Spleen (tissue), 7 donors: ENCODE results near the gene ZNF467.

Experiments
- POLR2A ChIP-seq, 3 donors: fragments of 450-650 bp; IDR thresholded peaks; one replicate each; pipeline ENCODE4 v1.5.1; 2017; ENCODE audit warnings: antibody characterized with exemption in 3 of 3, mild to moderate bottlenecking in 1 of 3
- POLR2AphosphoS5 ChIP-seq, 3 donors: sonication (generic); formaldehyde crosslinking; IDR thresholded peaks; one replicate each; pipeline ENCODE4 v1.5.1; 2017; ENCODE audit warnings: antibody characterized with exemption in 3 of 3
- TF ChIP-seq, protein P1 (sequence below), 11 experiments: fragments of 200-600 bp in 7 of 11; fragments of 450-650 bp in 4 of 11; sonication (generic) in 4 of 11; IDR thresholded peaks in 8 of 11; conservative IDR thresholded peaks in 3 of 11; 1 replicate in 7 of 11; 2 replicates in 4 of 11; pipeline versions ENCODE4 v1.4.0 to v1.8.0; 2016 to 2021; ENCODE audit warnings: antibody characterized with exemption in 11 of 11, inconsistent platforms in 4 of 11, mild to moderate bottlenecking in 1 of 11
- donor health status: DM: no; HTN: no; CAD: no; lungs with moderate emphysema.
- donor health status: DM: no; HTN: no; CAD: no.
- donor health status: DM: no; HTN: no; CAD: no.

DNA sequence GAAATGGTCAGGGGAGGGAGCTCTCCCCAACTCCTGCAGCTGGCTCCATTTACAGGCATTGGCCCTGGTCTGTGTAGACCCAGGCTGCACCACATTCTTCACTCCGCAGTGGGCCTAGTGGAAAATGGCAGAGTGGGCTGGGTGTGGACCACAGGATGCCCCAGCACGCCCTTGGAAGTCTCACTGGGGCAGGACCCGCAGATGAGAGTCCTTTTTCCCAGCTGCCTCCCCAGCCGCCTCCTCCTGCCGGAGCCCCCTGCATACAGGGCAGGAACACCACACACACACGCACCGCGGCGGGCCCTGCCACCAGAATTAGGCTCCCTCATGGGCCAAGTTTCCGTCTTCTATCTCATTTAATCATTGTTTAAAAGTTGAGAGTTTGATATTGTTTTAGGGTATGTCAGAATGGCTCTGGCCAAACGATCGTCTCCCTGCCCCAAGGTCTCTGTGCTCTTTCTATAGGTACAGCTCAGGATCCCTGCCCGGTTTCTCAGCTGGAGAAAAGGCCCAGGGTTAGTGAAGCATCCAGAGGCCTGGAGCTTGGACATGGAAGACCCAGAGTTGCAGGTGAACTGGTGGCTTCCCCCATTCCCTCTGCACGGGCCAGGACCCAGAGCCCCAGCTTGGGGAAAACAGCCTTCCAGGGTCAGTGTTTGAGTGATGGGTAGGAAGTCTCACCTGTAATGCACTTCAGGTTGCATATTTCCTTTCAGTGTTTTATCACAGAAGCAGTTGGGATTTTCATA lies 42.0 kb downstream of the ZNF467 start:
- TF ChIP-seq, protein P1, sequence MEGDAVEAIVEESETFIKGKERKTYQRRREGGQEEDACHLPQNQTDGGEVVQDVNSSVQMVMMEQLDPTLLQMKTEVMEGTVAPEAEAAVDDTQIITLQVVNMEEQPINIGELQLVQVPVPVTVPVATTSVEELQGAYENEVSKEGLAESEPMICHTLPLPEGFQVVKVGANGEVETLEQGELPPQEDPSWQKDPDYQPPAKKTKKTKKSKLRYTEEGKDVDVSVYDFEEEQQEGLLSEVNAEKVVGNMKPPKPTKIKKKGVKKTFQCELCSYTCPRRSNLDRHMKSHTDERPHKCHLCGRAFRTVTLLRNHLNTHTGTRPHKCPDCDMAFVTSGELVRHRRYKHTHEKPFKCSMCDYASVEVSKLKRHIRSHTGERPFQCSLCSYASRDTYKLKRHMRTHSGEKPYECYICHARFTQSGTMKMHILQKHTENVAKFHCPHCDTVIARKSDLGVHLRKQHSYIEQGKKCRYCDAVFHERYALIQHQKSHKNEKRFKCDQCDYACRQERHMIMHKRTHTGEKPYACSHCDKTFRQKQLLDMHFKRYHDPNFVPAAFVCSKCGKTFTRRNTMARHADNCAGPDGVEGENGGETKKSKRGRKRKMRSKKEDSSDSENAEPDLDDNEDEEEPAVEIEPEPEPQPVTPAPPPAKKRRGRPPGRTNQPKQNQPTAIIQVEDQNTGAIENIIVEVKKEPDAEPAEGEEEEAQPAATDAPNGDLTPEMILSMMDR (IDR thresholded peaks at IDR 0.05 in 8 of 11, conservative IDR thresholded peaks at IDR 0.05 in 3 of 11) = no peak
- TF ChIP-seq POLR2A (IDR thresholded peaks at IDR 0.05) = no peak
- no peak for TF ChIP-seq POLR2AphosphoS5 (IDR thresholded peaks at IDR 0.05)
